ENCODE results near the gene REC8.

REC8 gene

GRCh38 chr14:24159777-24160498 lies 11.9 kb upstream of the REC8 start:
- DNase-seq (ENCODE audit: low read depth): no peak

GRCh38 chr14:24160499-24160849 lies 11.4 kb upstream of the REC8 start:
- no peak for DNase-seq (ENCODE audit: low read depth)

- peak; percentile 90 for DNase-seq (ENCODE audit: low read depth)
These were observed 10.8 kb upstream of the REC8 start, which contains the start of gene IRF9 for GRCh38 chr14:24160850-24161804. Gene IRF9 (plus strand): TSS chr14:24161265. CDS start chr14:24162145, 880 bp downstream.

GRCh38 chr14:24162093-24162492 lies 9.8 kb upstream of the REC8 start:
- no peak for DNase-seq (ENCODE audit: low read depth)

GRCh38 chr14:24164518-24164991 lies 7.3 kb upstream of the REC8 start:
- DNase-seq (ENCODE audit: low read depth): no peak

GRCh38 chr14:24165785-24166184 lies 6.1 kb upstream of the REC8 start:
- no peak for DNase-seq (ENCODE audit: low read depth)

- DNase-seq (ENCODE audit: low read depth): no peak
These were observed 4.3 kb upstream of the REC8 start for GRCh38 chr14:24167469-24168114.

- no peak for DNase-seq (ENCODE audit: low read depth)
These were observed 481 bp downstream of the REC8 start for GRCh38 chr14:24172261-24172860.

- DNase-seq (ENCODE audit: low read depth): no peak
These were observed 996 bp downstream of the REC8 start for GRCh38 chr14:24172871-24173281.

- no peak for DNase-seq (ENCODE audit: low read depth)
These were observed 4.7 kb downstream of the REC8 start for GRCh38 chr14:24176599-24176998.

GRCh38 chr14:24177041-24177825 lies 5.4 kb downstream of the REC8 start:
- DNase-seq (ENCODE audit: low read depth): no peak

- DNase-seq (ENCODE audit: low read depth): no peak
These were observed 6.0 kb downstream of the REC8 start for GRCh38 chr14:24177891-24178290.

GRCh38 chr14:24178399-24179178 lies 6.7 kb downstream of the REC8 start:
- DNase-seq (ENCODE audit: low read depth): no peak

GRCh38 chr14:24179294-24179960 lies 7.5 kb downstream of the REC8 start:
- DNase-seq (ENCODE audit: low read depth): no peak

GRCh38 chr14:24179961-24180796 lies 8.3 kb downstream of the REC8 start:
- no peak for DNase-seq (ENCODE audit: low read depth)

- no peak for DNase-seq (ENCODE audit: low read depth)
These were observed 9.6 kb downstream of the REC8 start for GRCh38 chr14:24181371-24182077.

- DNase-seq (ENCODE audit: low read depth): no peak
These were observed 10.4 kb downstream of the REC8 start for GRCh38 chr14:24182110-24182882.

Measured in T-helper 22 cell (primary cell).